Natural killer cell treated with Interleukin-12 subunit alpha and Interleukin-12 subunit beta and Interleukin-15 and Interleukin-18, amount 100 ng/mL, for 72 hours (primary cell): ENCODE measurements around the gene CSTPP1. TPM values are rescaled to one million over a fixed set of nuclear protein-coding genes. Genes with fewer than 3 reads are reported as not detected.
"Not testable (repeated sequence)": the region's sequence is repeated elsewhere in the genome, so short reads cannot be mapped to it uniquely, and the experiment has no call there.

Experiments
- ATAC-seq, 2 donors: fragments of 150-1000 bp; cut with Tn5 transposase in 1 of 2; sonication (Bioruptor Pico), chemical (Tn5 transposase) in 1 of 2; 2 replicates each; pipeline ENCODE4 v1.10.0; 2021
- DNase-seq: peaks from one replicate; pipeline ENCODE4 v3.0.0; 2022; ENCODE audit warnings: low spot score
- H3K27ac Mint-ChIP-seq, 2 donors: 1 replicate in 1 of 2; 2 replicates in 1 of 2; pipeline ENCODE4 v1.8.0; 2022; ENCODE audit warnings: mixed read lengths in 2 of 2, mild to moderate bottlenecking in 1 of 2, moderate library complexity in 1 of 2
- H3K27me3 Mint-ChIP-seq, 2 donors: 1 replicate in 1 of 2; 2 replicates in 1 of 2; pipeline ENCODE4 v1.8.0; 2022; ENCODE audit warnings: mixed read lengths in 2 of 2
- H3K36me3 Mint-ChIP-seq: one replicate; pipeline ENCODE4 v1.8.0; 2022; ENCODE audit warnings: mixed read lengths
- H3K4me1 Mint-ChIP-seq, 2 donors: 1 replicate in 1 of 2; 2 replicates in 1 of 2; pipeline ENCODE4 v1.8.0; 2022; ENCODE audit warnings: low read depth in 2 of 2, mixed read lengths in 2 of 2, mild to moderate bottlenecking in 1 of 2
- H3K4me3 Mint-ChIP-seq: one replicate; pipeline ENCODE4 v1.8.0; 2022; ENCODE audit warnings: mixed read lengths
- H3K9me3 Mint-ChIP-seq: 2 replicates; pipeline ENCODE4 v1.8.0; 2022; ENCODE audit warnings: mixed read lengths
- total RNA-seq, 2 donors: library from RNA; stranded (reverse); gene quantifications; one replicate each; pipeline ENCODE4 v1.2.3, GENCODE V29; 2022

CSTPP1 gene
- total RNA-seq, 2 donors from 2014 or later: 20.9 to 23.8 TPM

- peaks cover 23 to 24% of the 10 kb centered on the region in 2 donors for H3K4me1 Mint-ChIP-seq
- peak overlapping the region; percentile 76 for H3K4me3 Mint-ChIP-seq
- no peaks in the 10 kb centered on the region for H3K9me3 Mint-ChIP-seq
- ATAC-seq (no peak), DNase-seq (no peak)
- H3K27ac Mint-ChIP-seq: peak overlapping the region in 1 of 2 donors; percentile 75
- H3K27me3 Mint-ChIP-seq: peaks cover 45 to 60% of the 10 kb centered on the region in 2 donors
- no peaks in the 10 kb centered on the region for H3K36me3 Mint-ChIP-seq
Observed at GRCh38 chr11:46917109-46917761, 19.3 kb upstream of the CSTPP1 start.

DNA sequence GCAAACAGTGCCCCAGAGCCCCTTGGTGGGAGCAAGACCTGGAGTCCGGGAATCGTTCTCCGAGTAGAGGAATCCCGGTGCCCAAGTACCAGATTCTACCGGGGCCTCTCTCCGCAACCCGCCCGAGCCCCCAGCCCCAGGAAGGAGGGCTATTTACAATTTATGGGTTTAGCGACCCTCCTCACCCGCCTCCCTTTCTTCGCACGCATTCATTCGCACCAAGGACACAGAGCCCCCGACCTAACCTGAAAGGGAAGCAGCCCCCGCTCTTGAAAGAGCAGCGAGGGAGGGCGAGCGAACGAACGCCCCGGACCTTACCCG, 18.8 kb upstream of the CSTPP1 start:
- peaks cover 43 to 59% of the 10 kb centered on the region in 2 donors for H3K27me3 Mint-ChIP-seq
- DNase-seq: no peak
- H3K4me1 Mint-ChIP-seq: peaks cover 23 to 24% of the 10 kb centered on the region in 2 donors
- no peaks in the 10 kb centered on the region for H3K9me3 Mint-ChIP-seq
- peak overlapping the region; percentile 76 for H3K4me3 Mint-ChIP-seq
- H3K27ac Mint-ChIP-seq: no peak overlapping the region
- H3K36me3 Mint-ChIP-seq: no peaks in the 10 kb centered on the region
- no peak for ATAC-seq

DNA sequence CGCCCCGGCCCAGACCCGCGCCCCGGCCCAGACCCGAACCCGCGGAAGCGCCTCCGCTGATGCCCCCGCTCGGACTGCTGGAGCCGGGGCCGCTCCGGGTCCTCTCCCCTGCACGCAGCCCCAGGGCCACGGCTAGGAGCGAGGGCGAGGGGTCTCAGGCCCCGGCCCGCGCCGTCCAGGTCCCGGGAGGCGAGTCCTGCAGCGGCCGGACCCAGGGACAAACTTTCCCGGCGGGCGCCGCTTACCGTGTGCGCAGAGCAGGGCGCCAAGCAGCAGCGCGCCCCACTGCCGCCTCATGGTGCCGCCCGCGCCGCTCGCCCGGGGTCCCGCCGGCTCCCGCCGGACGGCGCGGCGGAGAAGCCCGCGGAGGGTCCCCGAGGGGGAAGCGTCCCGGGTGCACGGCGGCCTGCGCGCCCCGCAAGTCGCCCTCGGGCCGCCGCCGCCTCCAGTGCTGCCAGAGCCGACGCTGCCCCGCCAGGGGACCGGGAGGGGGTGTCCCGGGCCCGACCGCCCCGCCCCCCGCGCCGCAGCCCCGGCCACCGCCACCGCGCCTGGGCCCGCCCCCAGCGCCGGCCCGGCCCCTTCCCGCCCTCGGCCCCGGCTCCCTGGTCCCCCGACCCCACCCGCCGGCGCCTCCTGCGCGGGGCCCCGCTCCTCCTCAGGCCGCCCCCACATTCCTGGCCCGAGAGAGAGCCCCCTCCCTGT, 18.3 kb upstream of the CSTPP1 start, which contains the start of gene LRP4:
TSS of gene LRP4 (minus strand) at position 468 of the 705 bp plus-strand sequence. CDS start at position 297, 171 bp downstream.
- DNase-seq: peak; percentile 81
- peak within 1 kb of the TSS; percentile 87 for H3K4me3 Mint-ChIP-seq
- peaks cover 38 to 54% of the 10 kb centered on the region in 2 donors for H3K27me3 Mint-ChIP-seq
- H3K4me1 Mint-ChIP-seq: peaks cover 23 to 24% of the 10 kb centered on the region in 2 donors
- peak; percentile 94 for ATAC-seq
- H3K36me3 Mint-ChIP-seq: no peaks in the 10 kb centered on the region
- peak within 1 kb of the TSS in 1 of 2 donors; percentile 0 for H3K27ac Mint-ChIP-seq
- H3K9me3 Mint-ChIP-seq: no peaks in the 10 kb centered on the region

DNA sequence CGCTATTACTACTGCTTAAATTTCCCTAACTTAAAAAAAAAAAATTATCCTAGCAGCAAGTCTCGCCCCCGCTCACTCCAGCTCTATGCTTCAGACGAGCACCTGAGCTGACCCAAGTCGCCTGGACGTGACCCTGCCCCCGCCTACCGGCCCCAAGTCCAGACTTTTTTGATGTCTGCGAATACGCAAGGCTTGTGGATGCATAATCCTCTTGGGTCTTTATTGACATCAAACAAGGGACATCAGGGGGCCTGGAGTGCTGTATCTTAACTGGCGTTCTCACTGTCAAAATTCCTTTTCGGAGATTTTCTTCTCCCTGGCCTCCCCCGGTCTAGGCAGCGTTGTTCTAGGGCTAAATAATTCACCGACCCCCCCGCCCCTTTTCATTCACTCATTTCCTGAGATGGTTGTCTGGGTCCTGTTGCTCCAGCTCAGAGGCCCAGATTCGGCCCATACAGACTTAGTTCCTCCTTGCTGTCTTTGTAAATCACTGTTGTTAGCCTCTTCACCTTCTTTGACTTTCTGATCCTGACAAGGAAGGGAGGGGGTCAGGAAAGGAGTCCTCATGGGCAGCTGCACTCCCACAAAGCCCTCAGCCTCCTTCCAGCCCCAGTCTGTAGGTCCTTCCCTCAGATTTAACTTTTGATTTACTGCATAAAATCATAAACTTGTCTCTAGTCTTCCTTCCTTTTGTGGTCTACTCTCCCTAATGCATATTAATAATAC, 17.6 kb upstream of the CSTPP1 start:
- DNase-seq (no peak), ATAC-seq (no peak)
- peaks cover 23 to 24% of the 10 kb centered on the region in 2 donors for H3K4me1 Mint-ChIP-seq
- H3K27me3 Mint-ChIP-seq: peaks cover 34 to 47% of the 10 kb centered on the region in 2 donors
- no peaks in the 10 kb centered on the region for H3K9me3 Mint-ChIP-seq
- no peaks in the 10 kb centered on the region for H3K36me3 Mint-ChIP-seq
- peak overlapping the region in 1 of 2 donors; percentile 0 for H3K27ac Mint-ChIP-seq
- peak overlapping the region; percentile 87 for H3K4me3 Mint-ChIP-seq

DNA sequence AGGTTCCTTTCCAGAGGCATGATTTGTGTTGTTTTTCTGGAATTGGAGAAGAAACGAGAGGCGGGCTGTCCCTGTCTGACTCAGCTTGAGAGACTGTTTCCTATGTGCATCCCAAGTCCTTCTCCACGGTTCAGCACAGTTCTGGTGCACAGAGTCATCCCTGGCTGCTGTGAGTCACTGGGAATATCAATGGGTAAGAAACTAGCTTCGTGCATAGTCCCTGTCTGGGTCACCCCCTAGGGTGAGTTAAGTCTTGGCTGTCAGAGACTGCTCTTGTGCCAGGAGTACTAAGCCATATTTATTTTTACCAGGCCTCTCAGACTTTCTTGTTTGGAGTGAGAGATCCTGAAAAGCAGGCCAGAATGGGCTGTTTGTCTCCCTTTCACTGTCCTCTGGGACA, 15.8 kb upstream of the CSTPP1 start:
- no peak overlapping the region for H3K27ac Mint-ChIP-seq
- ATAC-seq (no peak), DNase-seq (no peak)
- H3K27me3 Mint-ChIP-seq: peaks cover 31 to 34% of the 10 kb centered on the region in 2 donors
- no peaks in the 10 kb centered on the region for H3K9me3 Mint-ChIP-seq
- no peaks in the 10 kb centered on the region for H3K36me3 Mint-ChIP-seq
- no peak overlapping the region for H3K4me3 Mint-ChIP-seq
- peaks cover 23 to 24% of the 10 kb centered on the region in 2 donors for H3K4me1 Mint-ChIP-seq

DNA sequence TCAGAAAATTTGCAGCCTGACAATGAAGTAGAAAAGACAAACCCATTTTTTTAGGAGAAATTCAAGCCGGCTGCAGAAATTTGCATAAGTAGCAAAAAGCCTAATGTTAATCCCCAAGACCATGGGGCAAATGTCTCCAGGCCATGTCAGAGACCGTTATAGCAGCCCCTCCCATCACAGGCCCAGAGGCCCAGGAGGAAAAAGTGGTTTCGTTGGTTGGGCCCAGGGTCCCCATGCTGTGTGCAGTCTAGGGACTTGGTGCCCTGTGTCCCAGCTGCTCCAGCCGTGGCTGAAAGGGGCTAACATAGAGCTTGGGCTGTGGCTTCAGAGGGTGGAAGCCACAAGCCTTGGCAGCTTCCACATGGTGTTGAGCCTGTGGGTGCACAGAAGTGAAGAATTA, 8.6 kb upstream of the CSTPP1 start:
- not testable (repeated sequence) for H3K36me3 Mint-ChIP-seq, H3K4me1 Mint-ChIP-seq, H3K9me3 Mint-ChIP-seq, H3K4me3 Mint-ChIP-seq, ATAC-seq, H3K27ac Mint-ChIP-seq, DNase-seq
- H3K27me3 Mint-ChIP-seq: peaks cover 14 to 31% of the 10 kb centered on the region in 2 donors

- not testable (repeated sequence) for H3K27ac Mint-ChIP-seq, H3K9me3 Mint-ChIP-seq, ATAC-seq, H3K4me1 Mint-ChIP-seq, DNase-seq, H3K4me3 Mint-ChIP-seq, H3K36me3 Mint-ChIP-seq
- peaks cover 16 to 31% of the 10 kb centered on the region in 2 donors for H3K27me3 Mint-ChIP-seq
Observed at GRCh38 chr11:46928701-46929100, 7.9 kb upstream of the CSTPP1 start.

- DNase-seq: no peak
- Mint-ChIP-seq H3K27me3 (peaks cover 14 to 31% of the 10 kb centered on the region in 2 donors), H3K9me3 (no peaks in the 10 kb centered on the region), H3K36me3 (no peaks in the 10 kb centered on the region), H3K4me1 (peaks cover 3 to 8% of the 10 kb centered on the region in 2 donors), H3K4me3 (no peak overlapping the region), H3K27ac (no peak overlapping the region)
- ATAC-seq: no peak
Observed at GRCh38 chr11:46930089-46930488, 6.5 kb upstream of the CSTPP1 start.

GRCh38 chr11:46942172-46942571, 5.6 kb downstream of the CSTPP1 start:
- no peaks in the 10 kb centered on the region for H3K36me3 Mint-ChIP-seq
- ATAC-seq (no peak), DNase-seq (no peak)
- no peak overlapping the region for H3K27ac Mint-ChIP-seq
- peaks cover 6 to 8% of the 10 kb centered on the region in 2 donors for H3K4me1 Mint-ChIP-seq
- no peak overlapping the region for H3K4me3 Mint-ChIP-seq
- H3K27me3 Mint-ChIP-seq: no peaks in the 10 kb centered on the region
- H3K9me3 Mint-ChIP-seq: no peaks in the 10 kb centered on the region

DNA sequence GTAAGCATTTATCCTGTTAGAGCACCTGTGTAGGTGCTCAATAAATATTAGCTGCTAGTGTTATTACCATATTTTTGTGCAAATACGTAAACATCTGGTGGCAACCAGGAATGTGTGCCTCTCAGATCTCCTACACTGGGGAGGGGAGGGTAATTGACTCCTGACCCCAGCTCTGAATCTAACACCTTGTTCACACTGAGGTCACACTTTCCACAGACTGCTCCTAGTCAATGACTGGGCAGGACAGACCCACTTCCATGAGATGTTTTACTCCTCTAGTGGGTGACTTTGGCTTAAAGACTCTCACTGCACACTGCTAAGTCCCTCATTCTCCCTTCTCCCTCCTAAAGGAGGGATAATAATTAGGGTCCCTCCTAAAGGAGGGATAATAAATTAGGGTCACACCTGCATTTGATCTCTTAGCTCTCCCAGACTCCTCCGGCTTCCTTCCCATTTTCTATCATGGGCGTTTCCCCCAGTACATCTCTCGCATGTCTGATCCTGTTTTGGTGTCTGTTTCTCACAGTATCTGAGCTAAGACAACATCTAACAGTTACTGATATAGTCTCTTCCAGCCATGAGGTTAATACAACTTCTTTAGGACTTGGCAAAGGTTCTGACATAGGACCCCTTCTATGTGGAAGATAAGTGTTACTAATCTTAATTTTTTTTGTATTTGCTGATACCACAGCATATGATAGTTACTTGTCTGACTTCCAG, 8.0 kb downstream of the CSTPP1 start:
- H3K36me3 Mint-ChIP-seq: no peaks in the 10 kb centered on the region
- no peaks in the 10 kb centered on the region for H3K9me3 Mint-ChIP-seq
- H3K27ac Mint-ChIP-seq: no peak overlapping the region
- no peak overlapping the region for H3K4me3 Mint-ChIP-seq
- peaks cover 5 to 8% of the 10 kb centered on the region in 2 donors for H3K4me1 Mint-ChIP-seq
- DNase-seq: no peak
- H3K27me3 Mint-ChIP-seq: no peaks in the 10 kb centered on the region
- peak in 1 of 2 donors; percentile 33 for ATAC-seq

GRCh38 chr11:46947399-46948077, 11.0 kb downstream of the CSTPP1 start:
- Mint-ChIP-seq H3K36me3 (no peaks in the 10 kb centered on the region), H3K27me3 (no peaks in the 10 kb centered on the region), H3K4me1 (peaks cover 5 to 8% of the 10 kb centered on the region in 2 donors), H3K4me3 (no peak overlapping the region), H3K9me3 (no peaks in the 10 kb centered on the region), H3K27ac (no peak overlapping the region)
- DNase-seq (no peak), ATAC-seq (no peak)

GRCh38 chr11:46948378-46949131, 12.0 kb downstream of the CSTPP1 start:
- no peaks in the 10 kb centered on the region for H3K9me3 Mint-ChIP-seq

More at GRCh38 chr11:46948378-46949131, 12.0 kb downstream of the CSTPP1 start:
- peaks cover 5 to 8% of the 10 kb centered on the region in 2 donors for H3K4me1 Mint-ChIP-seq
- ATAC-seq (no peak), DNase-seq (no peak)
- H3K36me3 Mint-ChIP-seq: no peaks in the 10 kb centered on the region
- no peak overlapping the region for H3K27ac Mint-ChIP-seq
- H3K4me3 Mint-ChIP-seq: no peak overlapping the region
- no peaks in the 10 kb centered on the region for H3K27me3 Mint-ChIP-seq
